Astrocyte (in vitro differentiated cells and primary cell): ENCODE measurements around the gene CCDC85B. TPM values are rescaled to one million over a fixed set of nuclear protein-coding genes. Genes with fewer than 3 reads are reported as not detected.

Experiments
- DNase-seq: peaks from one replicate; pipeline ENCODE4 v3.0.0-alpha.2; 2010; ENCODE audit warnings: low read depth
- FAIRE-seq: peaks from 2 replicates; lab custom pipeline; 2011; peaks lifted over from hg19 to GRCh38; lab: Jason Lieb, UNC
- H2AFZ ChIP-seq: 2 replicates; pipeline ENCODE4 v1.6.0; 2012; ENCODE audit warnings: low read depth, low read length, inconsistent platforms
- H3K27ac ChIP-seq: 2 replicates; pipeline ENCODE4 v1.5.1; 2011; ENCODE audit warnings: low read depth, low read length, inconsistent platforms
- H3K27me3 ChIP-seq: 2 replicates; pipeline ENCODE4 v1.6.0; 2011; ENCODE audit warnings: low read length, inconsistent platforms; ENCODE audit not compliant: insufficient read depth
- H3K36me3 ChIP-seq: 2 replicates; pipeline ENCODE4 v1.5.1; 2011; ENCODE audit warnings: low read length, inconsistent platforms; ENCODE audit not compliant: insufficient read depth
- H3K4me1 ChIP-seq: 2 replicates; pipeline ENCODE4 v1.5.1; 2011; ENCODE audit warnings: low read length, inconsistent platforms; ENCODE audit not compliant: insufficient read depth
- H3K4me2 ChIP-seq: 2 replicates; pipeline ENCODE4 v1.6.0; 2012; ENCODE audit warnings: low read length, inconsistent platforms
- H3K4me3 ChIP-seq: 2 replicates; pipeline ENCODE4 v1.5.1; 2011; ENCODE audit warnings: low read depth, mild to moderate bottlenecking, low read length, inconsistent platforms; ENCODE audit not compliant: insufficient read depth
- H3K79me2 ChIP-seq: 2 replicates; pipeline ENCODE4 v1.6.0; 2012; ENCODE audit warnings: mild to moderate bottlenecking, low read length, inconsistent platforms; ENCODE audit not compliant: insufficient read depth
- H3K9ac ChIP-seq: 2 replicates; pipeline ENCODE4 v1.6.0; 2012; ENCODE audit warnings: mild to moderate bottlenecking, low read length, inconsistent platforms
- H3K9me3 ChIP-seq: 2 replicates; pipeline ENCODE4 v1.5.1; 2012; ENCODE audit warnings: low read depth, mild to moderate bottlenecking, low read length, inconsistent platforms; ENCODE audit not compliant: insufficient read depth
- H4K20me1 ChIP-seq: 2 replicates; pipeline ENCODE4 v1.6.0; 2012; ENCODE audit warnings: low read length, inconsistent platforms; ENCODE audit not compliant: insufficient read depth
- H3K27ac Mint-ChIP-seq: one replicate; pipeline ENCODE4 v1.8.0; 2021; ENCODE audit warnings: mild to moderate bottlenecking, mixed read lengths; ENCODE audit not compliant: unreplicated experiment
- H3K27me3 Mint-ChIP-seq: one replicate; pipeline ENCODE4 v1.8.0; 2021; ENCODE audit warnings: low read depth, mixed read lengths; ENCODE audit not compliant: unreplicated experiment
- H3K36me3 Mint-ChIP-seq: one replicate; pipeline ENCODE4 v1.8.0; 2021; ENCODE audit warnings: low read depth, mixed read lengths; ENCODE audit not compliant: unreplicated experiment
- H3K4me1 Mint-ChIP-seq: one replicate; pipeline ENCODE4 v1.8.0; 2021; ENCODE audit warnings: low read depth, mixed read lengths; ENCODE audit not compliant: unreplicated experiment
- H3K4me3 Mint-ChIP-seq: one replicate; pipeline ENCODE4 v1.8.0; 2021; ENCODE audit warnings: mild to moderate bottlenecking, moderate library complexity, mixed read lengths; ENCODE audit not compliant: unreplicated experiment
- H3K9me3 Mint-ChIP-seq: one replicate; pipeline ENCODE4 v1.8.0; 2021; ENCODE audit warnings: mild to moderate bottlenecking, mixed read lengths; ENCODE audit not compliant: unreplicated experiment
- EZH2 ChIP-seq: IDR thresholded peaks from 2 replicates; pipeline ENCODE4 v1.6.1; 2012; ENCODE audit warnings: mild to moderate bottlenecking, low read length, inconsistent platforms; ENCODE audit not compliant: insufficient read depth
- total RNA-seq: library from RNA; stranded (reverse); gene quantifications from 2 replicates; pipeline ENCODE4 v1.2.1, GENCODE V29; 2021
- TF ChIP-seq, protein P1 (sequence below): IDR thresholded peaks from 2 replicates; pipeline ENCODE4 v1.5.1; 2011; ENCODE audit warnings: low read depth, mild to moderate bottlenecking, inconsistent platforms, low read length, moderate library complexity; ENCODE audit not compliant: insufficient read depth

The CCDC85B gene
- total RNA-seq, 1 donor from 2014 or later: 31.4 TPM

DNA sequence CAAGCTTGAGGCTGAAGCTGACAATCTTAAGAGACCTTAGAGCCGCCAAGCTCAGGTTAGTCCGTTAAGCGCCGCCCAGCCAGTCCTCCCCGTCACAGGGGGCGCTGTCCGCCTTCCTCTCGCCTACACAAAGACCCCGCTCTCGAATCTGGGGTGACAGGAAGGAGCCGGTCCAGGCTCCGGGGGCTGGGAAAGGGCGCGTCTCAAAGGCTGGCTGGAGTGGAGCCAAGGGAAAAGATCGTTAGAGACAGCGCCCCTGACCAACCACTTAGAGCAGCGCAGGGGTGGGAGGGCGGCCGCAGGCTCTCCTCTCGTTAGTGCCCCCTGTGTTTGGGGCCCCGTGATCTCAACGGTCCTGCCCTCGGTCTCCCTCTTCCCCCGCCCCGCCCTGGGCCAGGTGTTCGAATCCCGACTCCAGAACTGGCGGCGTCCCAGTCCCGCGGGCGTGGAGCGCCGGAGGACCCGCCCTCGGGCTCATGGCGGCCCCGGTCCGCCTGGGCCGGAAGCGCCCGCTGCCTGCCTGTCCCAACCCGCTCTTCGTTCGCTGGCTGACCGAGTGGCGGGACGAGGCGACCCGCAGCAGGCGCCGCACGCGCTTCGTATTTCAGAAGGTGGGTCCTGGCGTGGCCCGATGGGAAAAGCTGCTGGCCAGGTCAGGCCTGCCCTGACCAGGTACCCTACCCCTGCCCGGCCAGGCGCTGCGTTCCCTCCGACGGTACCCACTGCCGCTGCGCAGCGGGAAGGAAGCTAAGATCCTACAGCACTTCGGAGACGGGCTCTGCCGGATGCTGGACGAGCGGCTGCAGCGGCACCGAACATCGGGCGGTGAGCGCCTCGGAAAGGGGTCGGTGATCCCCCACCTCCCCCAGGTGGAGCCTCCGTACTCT, 30.0 kb upstream of the CCDC85B start, which contains the start of gene MUS81:
TSS of gene MUS81 (plus strand) at position 156 of the 887 bp plus-strand sequence. CDS start at position 477, 321 bp downstream.
- peaks cover 67% of the 10 kb centered on the region for H3K79me2 ChIP-seq
- Mint-ChIP-seq H3K27ac (peak within 1 kb of the TSS; percentile 99), H3K9me3 (no peaks in the 10 kb centered on the region), H3K4me1 (peaks cover 22% of the 10 kb centered on the region), H3K4me3 (peak within 1 kb of the TSS; percentile 96), H3K36me3 (peaks cover 20% of the 10 kb centered on the region), H3K27me3 (no peaks in the 10 kb centered on the region)
- peak within 1 kb of the TSS; percentile 37 for H2AFZ ChIP-seq
- DNase-seq (peak; percentile 97), FAIRE-seq (no peak)
- H3K36me3 ChIP-seq: peaks cover 33% of the 10 kb centered on the region
- H3K4me2 ChIP-seq: peak within 1 kb of the TSS; percentile 96
- H3K27me3 ChIP-seq: no peaks in the 10 kb centered on the region
- no peak for TF ChIP-seq EZH2
- TF ChIP-seq, protein P1, sequence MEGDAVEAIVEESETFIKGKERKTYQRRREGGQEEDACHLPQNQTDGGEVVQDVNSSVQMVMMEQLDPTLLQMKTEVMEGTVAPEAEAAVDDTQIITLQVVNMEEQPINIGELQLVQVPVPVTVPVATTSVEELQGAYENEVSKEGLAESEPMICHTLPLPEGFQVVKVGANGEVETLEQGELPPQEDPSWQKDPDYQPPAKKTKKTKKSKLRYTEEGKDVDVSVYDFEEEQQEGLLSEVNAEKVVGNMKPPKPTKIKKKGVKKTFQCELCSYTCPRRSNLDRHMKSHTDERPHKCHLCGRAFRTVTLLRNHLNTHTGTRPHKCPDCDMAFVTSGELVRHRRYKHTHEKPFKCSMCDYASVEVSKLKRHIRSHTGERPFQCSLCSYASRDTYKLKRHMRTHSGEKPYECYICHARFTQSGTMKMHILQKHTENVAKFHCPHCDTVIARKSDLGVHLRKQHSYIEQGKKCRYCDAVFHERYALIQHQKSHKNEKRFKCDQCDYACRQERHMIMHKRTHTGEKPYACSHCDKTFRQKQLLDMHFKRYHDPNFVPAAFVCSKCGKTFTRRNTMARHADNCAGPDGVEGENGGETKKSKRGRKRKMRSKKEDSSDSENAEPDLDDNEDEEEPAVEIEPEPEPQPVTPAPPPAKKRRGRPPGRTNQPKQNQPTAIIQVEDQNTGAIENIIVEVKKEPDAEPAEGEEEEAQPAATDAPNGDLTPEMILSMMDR: peak; percentile 63
- H3K4me1 ChIP-seq: peaks cover 45% of the 10 kb centered on the region
- H3K4me3 ChIP-seq: peak within 1 kb of the TSS; percentile 98
- peak within 1 kb of the TSS; percentile 89 for H3K9ac ChIP-seq
- H4K20me1 ChIP-seq: peaks cover 62% of the 10 kb centered on the region
- H3K9me3 ChIP-seq: no peaks in the 10 kb centered on the region
- H3K27ac ChIP-seq: peak within 1 kb of the TSS; percentile 74

DNA sequence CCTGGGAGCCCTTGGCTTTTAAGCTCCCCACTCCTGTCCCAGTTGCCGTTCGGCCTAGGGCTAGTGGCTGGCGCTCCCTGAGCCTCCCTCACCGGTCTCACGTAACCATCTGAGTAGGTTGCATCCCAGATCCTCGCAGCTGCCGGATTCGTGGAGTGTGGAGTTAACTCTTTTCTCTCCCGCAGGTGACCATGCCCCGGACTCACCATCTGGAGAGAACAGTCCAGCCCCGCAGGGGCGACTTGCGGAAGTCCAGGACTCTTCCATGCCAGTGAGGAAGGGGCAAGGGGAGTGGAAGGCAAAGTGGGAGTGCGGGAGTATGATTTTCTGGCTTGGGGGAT, 29.3 kb upstream of the CCDC85B start:
- H3K27ac Mint-ChIP-seq: peak overlapping the region; percentile 81
- H3K9ac ChIP-seq: peak overlapping the region; percentile 89
- DNase-seq (no peak), FAIRE-seq (no peak)
- no peaks in the 10 kb centered on the region for H3K9me3 ChIP-seq
- peaks cover 62% of the 10 kb centered on the region for H4K20me1 ChIP-seq
- peak overlapping the region; percentile 98 for H3K4me3 ChIP-seq
- peaks cover 29% of the 10 kb centered on the region for H3K36me3 ChIP-seq
- H3K27ac ChIP-seq: peak overlapping the region; percentile 74
- no peaks in the 10 kb centered on the region for H3K9me3 Mint-ChIP-seq
- peaks cover 61% of the 10 kb centered on the region for H3K79me2 ChIP-seq
- H3K4me3 Mint-ChIP-seq: peak overlapping the region; percentile 95
- H3K4me2 ChIP-seq: peak overlapping the region; percentile 96
- H3K27me3 ChIP-seq: no peaks in the 10 kb centered on the region
- no peaks in the 10 kb centered on the region for H3K27me3 Mint-ChIP-seq
- peaks cover 16% of the 10 kb centered on the region for H3K4me1 Mint-ChIP-seq
- TF ChIP-seq, protein P1: no peak
- TF ChIP-seq EZH2: no peak
- H2AFZ ChIP-seq: peak overlapping the region; percentile 37
- H3K36me3 Mint-ChIP-seq: peaks cover 14% of the 10 kb centered on the region
- peaks cover 39% of the 10 kb centered on the region for H3K4me1 ChIP-seq
